ENCODE measurements around the gene GTPBP10.

GTPBP10 gene

GRCh38 chr7:90346336-90347125 lies at the start of gene GTPBP10:
Gene GTPBP10 (plus strand): TSS chr7:90346716. CDS start chr7:90346742, 26 bp downstream.
- peak within 1 kb of the TSS; percentile 85 for H3K27ac ChIP-seq
- peak; percentile 78 for TF ChIP-seq CTCF (conservative IDR thresholded peaks at IDR 0.05)

- H3K27ac ChIP-seq, result no peak overlapping the region
- TF ChIP-seq CTCF (conservative IDR thresholded peaks at IDR 0.05), result peak; percentile 86
Measured at GRCh38 chr7:90298145-90299038, 48.1 kb upstream of the GTPBP10 start.

DNA sequence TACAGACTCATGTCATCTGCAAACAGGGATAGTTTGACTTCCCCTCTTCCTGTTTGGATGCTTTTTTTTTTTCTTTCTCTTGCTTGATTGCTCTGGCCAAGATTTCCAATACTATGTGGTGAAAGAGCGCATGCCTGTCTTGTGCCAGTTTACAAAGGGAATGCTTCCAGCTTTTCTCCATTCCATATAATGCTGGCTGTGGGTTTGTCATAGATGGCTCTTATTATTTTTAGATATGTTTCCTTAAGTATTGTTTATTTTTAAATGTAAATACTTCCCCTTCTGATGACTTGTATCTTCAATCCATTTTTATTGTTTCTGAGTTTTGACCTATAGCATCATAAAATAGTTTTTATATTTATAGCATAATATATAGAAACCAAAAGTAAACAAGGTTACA lies 43.3 kb upstream of the GTPBP10 start:
- TF ChIP-seq CTCF (conservative IDR thresholded peaks at IDR 0.05), result no peak
- no peak overlapping the region for H3K27ac ChIP-seq

DNA sequence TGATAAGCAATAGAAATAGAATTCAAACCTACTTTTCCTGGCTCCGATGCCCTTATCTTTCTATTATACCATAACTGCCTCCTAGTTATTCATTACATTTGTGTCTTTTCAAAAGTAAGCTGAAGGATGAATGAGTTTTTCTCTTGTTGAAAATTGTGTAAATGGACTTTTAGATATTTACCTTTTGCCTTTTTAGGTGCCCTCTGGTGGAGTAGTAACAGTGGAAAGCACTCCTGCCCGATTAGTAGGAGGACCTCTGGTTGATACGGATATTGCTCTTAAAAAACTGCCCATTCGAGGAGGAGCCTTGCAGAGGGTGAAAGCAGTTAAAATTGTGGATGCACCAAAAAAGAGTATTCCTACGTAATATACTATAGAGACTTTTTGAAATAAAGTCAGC lies 36.6 kb upstream of the GTPBP10 start:
- no peak; the same call in 1 of the 2 replicates for TF ChIP-seq CTCF (conservative IDR thresholded peaks at IDR 0.05)
- H3K27ac ChIP-seq, result no peak overlapping the region

- TF ChIP-seq CTCF (conservative IDR thresholded peaks at IDR 0.05), result no peak
- no peak overlapping the region for H3K27ac ChIP-seq
Measured at GRCh38 chr7:90311175-90311574, 35.3 kb upstream of the GTPBP10 start.

DNA sequence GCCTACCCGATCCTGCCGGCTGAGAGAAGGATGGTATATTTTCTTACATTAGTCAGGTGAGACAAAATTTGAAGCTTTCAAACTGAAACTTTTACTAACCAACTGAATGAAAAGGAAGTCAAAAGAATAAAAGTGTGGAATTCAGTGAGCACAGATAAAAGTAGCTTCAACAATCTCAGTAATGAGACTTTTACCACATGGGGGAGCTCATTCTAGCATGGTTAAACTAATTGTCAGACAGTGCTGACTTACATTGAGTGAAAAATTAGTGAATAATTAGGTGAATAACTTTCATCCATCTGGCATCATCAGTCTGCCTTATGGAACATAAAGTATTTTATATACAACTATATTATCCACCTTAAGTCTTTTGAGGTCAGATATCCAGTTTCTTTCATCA lies 33.8 kb upstream of the GTPBP10 start:
- TF ChIP-seq CTCF (conservative IDR thresholded peaks at IDR 0.05), result peak; percentile 58
- no peak overlapping the region for H3K27ac ChIP-seq

DNA sequence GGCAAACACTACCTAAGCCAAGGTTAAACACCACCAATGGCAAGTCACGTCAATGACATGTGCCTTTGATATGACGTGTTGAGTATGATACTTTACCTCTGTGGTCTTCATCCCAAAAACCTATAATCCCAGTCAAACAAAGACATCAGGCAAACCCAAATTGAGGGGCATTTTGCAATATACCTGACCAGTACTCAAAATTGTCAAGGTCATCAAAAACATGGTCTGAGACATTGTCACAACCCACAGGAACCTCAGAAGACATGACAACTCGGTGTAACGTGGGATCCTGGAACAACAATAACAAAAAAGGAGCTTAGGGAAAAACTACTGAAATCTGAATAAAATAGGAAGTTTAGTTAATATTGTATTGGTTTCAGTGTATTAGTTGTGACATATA lies 32.6 kb upstream of the GTPBP10 start:
- no peak overlapping the region for H3K27ac ChIP-seq
- TF ChIP-seq CTCF (conservative IDR thresholded peaks at IDR 0.05), result no peak
